K562 (cell line): Measurements from ENCODE around the gene PPP1R13B. TPM values are rescaled to one million over a fixed set of nuclear protein-coding genes. Genes with fewer than 3 reads are reported as not detected.

Source experiments
- ATAC-seq: fragments of 200-7000 bp; cut with Tn5 transposase; 3 replicates; pipeline ENCODE4 v1.9.1; 2020; ENCODE audit warnings: moderate library complexity
- BruUV-seq: library from RNA; stranded (reverse); fragments of 400-500 nt; replicated peaks from 2 replicates; lab custom pipeline; 2021; lab: Mats Ljungman, UMichigan
- CTCF ChIA-PET: fragments of 300-600 bp; formaldehyde crosslinking; extraction: SDS; loops from one replicate; lab custom pipeline; 2021; ENCODE audit warnings: low intra/inter-chr PET ratio; lab: Yijun Ruan, JAX
- POLR2A ChIA-PET: fragments of 300-600, 350-650 bp; sonication (Branson Sonifier 250); formaldehyde crosslinking; extraction: SDS; loops from one replicate; lab custom pipeline; 2021; ENCODE audit warnings: antibody characterized with exemption, inconsistent platforms; lab: Yijun Ruan, JAX
- DNase-seq, 4 experiments: peaks; one replicate each; pipeline versions ENCODE4 v3.0.0 to v3.0.0-alpha.2; 2011 to 2018; ENCODE audit warnings: low spot score in 3 of 4, mixed read lengths in 3 of 4; ENCODE audit errors: extremely low read depth in 1 of 4
- FAIRE-seq: peaks from 2 replicates; lab custom pipeline; 2011; peaks lifted over from hg19 to GRCh38; lab: Jason Lieb, UNC
- H2AFZ ChIP-seq: 2 replicates; pipeline ENCODE4 v1.6.0; 2011; ENCODE audit warnings: low read depth, low read length, control low read depth, inconsistent platforms
- H3K27ac ChIP-seq: fragments of 200-600 bp; 3 replicates; pipeline ENCODE4 v1.8.0; 2011; ENCODE audit warnings: low read depth, mild to moderate bottlenecking, control low read depth, inconsistent platforms, low read length, moderate library complexity, mixed read lengths; ENCODE audit errors: extremely low read depth
- H3K27me3 ChIP-seq, 2 experiments: fragments of 300-600 bp in 1 of 2; 2 replicates in 1 of 2; 3 replicates in 1 of 2; pipeline versions ENCODE4 v1.6.0 to v1.8.0; 2011; ENCODE audit warnings: inconsistent platforms in 2 of 2, low read length in 2 of 2, mild to moderate bottlenecking in 1 of 2, mixed read lengths in 1 of 2, moderate library complexity in 1 of 2; ENCODE audit not compliant: control insufficient read depth in 2 of 2, insufficient read depth in 2 of 2
- H3K36me3 ChIP-seq: fragments of 300-600 bp; 3 replicates; pipeline ENCODE4 v1.8.0; 2011; ENCODE audit warnings: mild to moderate bottlenecking, low read length, inconsistent platforms; ENCODE audit not compliant: control insufficient read depth, insufficient read depth
- H3K4me1 ChIP-seq, 2 experiments: fragments of 200-600 bp in 1 of 2; replicated peaks in 1 of 2; 2 replicates in 1 of 2; 3 replicates in 1 of 2; pipeline versions ENCODE4 v1.5.1 to v1.8.0; 2011; ENCODE audit warnings: inconsistent platforms in 2 of 2, low read length in 2 of 2, mild to moderate bottlenecking in 1 of 2, mixed read lengths in 1 of 2, moderate library complexity in 1 of 2; ENCODE audit not compliant: control insufficient read depth in 2 of 2, insufficient read depth in 2 of 2
- H3K4me2 ChIP-seq: 2 replicates; pipeline ENCODE4 v1.6.1; 2011; ENCODE audit warnings: low read length, control low read depth, inconsistent platforms, mixed read lengths; ENCODE audit not compliant: insufficient read depth
- H3K4me3 ChIP-seq: fragments of 200-600 bp; sonication (generic), shearing (Covaris generic); 2 replicates; pipeline ENCODE4 v1.5.1; 2016; ENCODE audit warnings: control low read depth, inconsistent platforms
- H3K79me2 ChIP-seq: fragments of 200-600 bp; 3 replicates; pipeline ENCODE4 v1.8.0; 2011; ENCODE audit warnings: low read length, inconsistent platforms; ENCODE audit not compliant: control insufficient read depth, insufficient read depth
- H3K9ac ChIP-seq, 2 experiments: 2 replicates each; pipeline versions ENCODE4 v1.6.0 to v1.6.1; 2011; ENCODE audit warnings: low read depth in 2 of 2, low read length in 2 of 2, control low read depth in 1 of 2, inconsistent platforms in 1 of 2, mild to moderate bottlenecking in 1 of 2, mixed read lengths in 1 of 2; ENCODE audit not compliant: insufficient read depth in 1 of 2
- H3K9me1 ChIP-seq: one replicate; pipeline ENCODE4 v1.6.0; 2011; ENCODE audit warnings: inconsistent platforms, mild to moderate bottlenecking, low read length, moderate library complexity; ENCODE audit not compliant: control insufficient read depth, insufficient read depth
- H3K9me3 ChIP-seq: replicated peaks from 2 replicates; pipeline ENCODE4 v1.5.1; 2011; ENCODE audit warnings: low read depth, low read length, inconsistent platforms; ENCODE audit not compliant: control insufficient read depth, insufficient read depth
- H4K20me1 ChIP-seq: replicated peaks from 2 replicates; pipeline ENCODE4 v1.6.1; 2011; ENCODE audit warnings: low read length, inconsistent platforms, mixed read lengths; ENCODE audit not compliant: control insufficient read depth, insufficient read depth
- BDP1 ChIP-seq: IDR thresholded peaks from 3 replicates; pipeline ENCODE4 v1.6.1; 2011; ENCODE audit not compliant: insufficient read length, insufficient read depth
- CHD1 ChIP-seq: fragments of 200-600 bp; sonication (generic); IDR thresholded peaks from one replicate; pipeline ENCODE4 v1.6.1; 2012; ENCODE audit warnings: mild to moderate bottlenecking, moderate library complexity, low read length, inconsistent platforms
- SAFB2 ChIP-seq: fragments of 200-400 bp; formaldehyde crosslinking; IDR thresholded peaks from 2 replicates; pipeline ENCODE4 v1.6.1; 2018; ENCODE audit warnings: borderline replicate concordance, low read length, low read depth, moderate library complexity; ENCODE audit not compliant: severe bottlenecking
- ZFP1 ChIP-seq: fragments of 450-650 bp; formaldehyde crosslinking; IDR thresholded peaks from 2 replicates; pipeline ENCODE4 v1.4.0; 2020; ENCODE audit warnings: mild to moderate bottlenecking, mixed read lengths
- ZNF444 ChIP-seq: fragments of 250-450 bp; sonication (Bioruptor Pico); IDR thresholded peaks from 2 replicates; pipeline ENCODE4 v1.4.0; 2020; ENCODE audit warnings: mild to moderate bottlenecking, moderate library complexity
- ZNF79 ChIP-seq: fragments of 250-450 bp; sonication (Bioruptor Pico); IDR thresholded peaks from 2 replicates; pipeline ENCODE4 v1.4.0; 2020; ENCODE audit warnings: low read depth, mild to moderate bottlenecking, moderate library complexity
- WGBS: fragments of 100-300 bp; shearing (Covaris generic); methylation state at CpG from one replicate; pipeline ENCODE4 v1.1.6; 2016; ENCODE audit warnings: low coverage, mixed read lengths; ENCODE audit not compliant: insufficient coverage; ENCODE audit errors: missing lambda C conversion rate; 5-methylcytosine and 5-hydroxymethylcytosine counted together
- in situ Hi-C: fragments of 300-500 bp; cut with MboI; formaldehyde crosslinking; loops from 4 replicates; pipeline ENCODE4 v1.15.0; 2018; ENCODE audit warnings: inconsistent platforms, mixed read lengths
- intact Hi-C: fragments of 100-400 bp; cut with micrococcal nuclease; formaldehyde crosslinking; loops from 2 replicates; pipeline ENCODE4 v1.14.2; 2022
- polyA plus RNA-seq, 8 experiments: library from polyadenylated mRNA; depleted of rRNA in 4 of 8; stranded (reverse) in 5 of 8; unstranded in 3 of 8; fragments of >200 nt; fragmentation: Nextera tagmentation in 2 of 8; fragmentation: Illumina TruSeq in 1 of 8; extraction: Ambion mirVana in 2 of 8; extraction: Trizol in 1 of 8; gene quantifications; 2 replicates each; pipeline versions ENCODE4 v1.2.1 to v1.2.3, GENCODE V29; 2011 to 2014; ENCODE audit warnings: inconsistent platforms in 1 of 8, missing spikeins in 1 of 8
- small RNA-seq: library from RNA; depleted of rRNA; stranded (forward); fragments of <200 nt; gene quantifications from one replicate; pipeline ENCODE3, GENCODE V24; 2014
- total RNA-seq, 7 experiments: library from RNA; depleted of rRNA in 6 of 7; stranded (reverse); fragments of >200 nt in 6 of 7; fragmentation: Illumina TruSeq in 2 of 7; extraction: Trizol in 2 of 7; gene quantifications; 2 replicates each; pipeline versions ENCODE4 v1.2.1 to v1.2.3, GENCODE V29; 2011 to 2021; ENCODE audit warnings: low replicate concordance in 1 of 7

The PPP1R13B gene
- total and polyA plus RNA-seq, 9 of the 15 experiments (the other 6 are each of a cell fraction or from before 2014, with no cell fraction given) = 0.03 to 1.7 (median 0.15) TPM

GRCh38 chr14:103684471-103684870, 162.9 kb downstream of the PPP1R13B start:
- H3K27ac ChIP-seq = no peak overlapping the region
- H3K9me3 ChIP-seq = no peaks in the 10 kb centered on the region
- H3K36me3 ChIP-seq = peaks cover 77% of the 10 kb centered on the region; the same call in 2 of the 3 replicates
- H3K27me3 ChIP-seq = no peaks in the 10 kb centered on the region
- POLR2A ChIA-PET = no interaction called here
- no peaks in the 10 kb centered on the region for H3K9me1 ChIP-seq
- no peaks in the 10 kb centered on the region for H3K79me2 ChIP-seq
- no peak for FAIRE-seq
- H3K4me1 ChIP-seq = no peaks in the 10 kb centered on the region
- in situ Hi-C loops (no loop called here), intact Hi-C loops (loop anchor here (10.0 kb wide), 1 partner anchor 110 kb away; no protein-coding TSS in a partner anchor)
- H3K4me3 ChIP-seq = no peak overlapping the region
- DNase-seq = no peak
- WGBS = 100% methylated on average over 1 of the region's 6 CpGs
- CTCF ChIA-PET = no interaction called here
- H3K4me2 ChIP-seq = no peak overlapping the region
- no peak overlapping the region for H3K9ac ChIP-seq
- no TSS peak for BruUV-seq
- no peak for TF ChIP-seq ZFP1
- TF ChIP-seq ZNF444 (CRISPR knock-in tag) = no peak
- no peak for TF ChIP-seq ZNF79
- no peak for TF ChIP-seq BDP1
- no peak for TF ChIP-seq SAFB2
- TF ChIP-seq CHD1 = no peak
- no peaks in the 10 kb centered on the region for H4K20me1 ChIP-seq
- ATAC-seq = no peak
- no peak overlapping the region for H2AFZ ChIP-seq

Small RNA genes lying within 50 kb of the gene (small RNA-seq; reads per million reads assigned to genes)
- gene RF00019 (not detected), gene RF00280 (not detected)

Other genes with a start within 250 kb of the PPP1R13B start
- 90.2 and 134 TPM in 2 replicates for gene KLC1, start 218.4 kb downstream of the PPP1R13B start, total RNA-seq (2014; rRNA removed)
- gene KLC1, start 218.4 kb downstream of the PPP1R13B start, total RNA-seq (2014; rRNA removed; fragmentation: Illumina TruSeq; extraction: Trizol) = 44.9 and 45.4 TPM in 2 replicates
- 51.5 and 54.8 TPM in 2 replicates for gene KLC1, start 218.4 kb downstream of the PPP1R13B start, total RNA-seq (2015; rRNA removed; fragmentation: Illumina TruSeq; extraction: Trizol)
- 73.7 and 76.9 TPM in 2 replicates for gene KLC1, start 218.4 kb downstream of the PPP1R13B start, total RNA-seq (2021)
- 62.8 and 69.9 TPM in 2 replicates for gene KLC1, start 218.4 kb downstream of the PPP1R13B start, polyA plus RNA-seq (2011; rRNA removed)
- gene KLC1, start 218.4 kb downstream of the PPP1R13B start, polyA plus RNA-seq (2014; fragmentation: Illumina TruSeq; extraction: Trizol) = 39.4 and 43.1 TPM in 2 replicates
- 1 to 10 TPM; 4.9 to 6.2 TPM for gene KLC1, start 218.4 kb downstream of the PPP1R13B start, polyA plus RNA-seq (2014; fragmentation: Nextera tagmentation; extraction: Ambion mirVana)
- gene KLC1, start 218.4 kb downstream of the PPP1R13B start, polyA plus RNA-seq (2014; rRNA removed) = 112 and 131 TPM in 2 replicates
- gene XRCC3, start 132.1 kb downstream of the PPP1R13B start, total RNA-seq (2014; rRNA removed) = 46.1 and 54.1 TPM in 2 replicates
- gene XRCC3, start 132.1 kb downstream of the PPP1R13B start, total RNA-seq (2014; rRNA removed; fragmentation: Illumina TruSeq; extraction: Trizol) = 30.2 TPM in 2 replicates
- 25.7 and 30.3 TPM in 2 replicates for gene XRCC3, start 132.1 kb downstream of the PPP1R13B start, total RNA-seq (2015; rRNA removed; fragmentation: Illumina TruSeq; extraction: Trizol)
- 38.2 and 41.3 TPM in 2 replicates for gene XRCC3, start 132.1 kb downstream of the PPP1R13B start, total RNA-seq (2021)
- gene XRCC3, start 132.1 kb downstream of the PPP1R13B start, polyA plus RNA-seq (2011; rRNA removed) = 19.0 and 24.3 TPM in 2 replicates
- gene XRCC3, start 132.1 kb downstream of the PPP1R13B start, polyA plus RNA-seq (2014; fragmentation: Illumina TruSeq; extraction: Trizol) = 44.5 and 59.3 TPM in 2 replicates
- under 1 TPM; 0.34 to 0.38 TPM for gene XRCC3, start 132.1 kb downstream of the PPP1R13B start, polyA plus RNA-seq (2014; fragmentation: Nextera tagmentation; extraction: Ambion mirVana)
- 39.9 and 44.1 TPM in 2 replicates for gene XRCC3, start 132.1 kb downstream of the PPP1R13B start, polyA plus RNA-seq (2014; rRNA removed)
- gene ZFYVE21, start 131.8 kb downstream of the PPP1R13B start, total RNA-seq (2014; rRNA removed) = 16.3 and 21.1 TPM in 2 replicates
- gene ZFYVE21, start 131.8 kb downstream of the PPP1R13B start, total RNA-seq (2014; rRNA removed; fragmentation: Illumina TruSeq; extraction: Trizol) = 9.9 and 11.8 TPM in 2 replicates
- gene ZFYVE21, start 131.8 kb downstream of the PPP1R13B start, total RNA-seq (2015; rRNA removed; fragmentation: Illumina TruSeq; extraction: Trizol) = 15.0 and 15.6 TPM in 2 replicates
- gene ZFYVE21, start 131.8 kb downstream of the PPP1R13B start, total RNA-seq (2021) = 17.1 and 18.0 TPM in 2 replicates
- 23.1 and 24.3 TPM in 2 replicates for gene ZFYVE21, start 131.8 kb downstream of the PPP1R13B start, polyA plus RNA-seq (2011; rRNA removed)
- 11.9 and 14.4 TPM in 2 replicates for gene ZFYVE21, start 131.8 kb downstream of the PPP1R13B start, polyA plus RNA-seq (2014; fragmentation: Illumina TruSeq; extraction: Trizol)
- 1 to 10 TPM in 1 of 2 experiments, under 1 TPM in 1; 0.90 to 2.8 TPM for gene ZFYVE21, start 131.8 kb downstream of the PPP1R13B start, polyA plus RNA-seq (2014; fragmentation: Nextera tagmentation; extraction: Ambion mirVana)
- 23.1 and 25.5 TPM in 2 replicates for gene ZFYVE21, start 131.8 kb downstream of the PPP1R13B start, polyA plus RNA-seq (2014; rRNA removed)
- gene TDRD9, start 80.9 kb upstream of the PPP1R13B start, total RNA-seq (2014; rRNA removed) = not detected in 2 replicates
- gene TDRD9, start 80.9 kb upstream of the PPP1R13B start, total RNA-seq (2014; rRNA removed; fragmentation: Illumina TruSeq; extraction: Trizol) = not detected in 2 replicates
- not detected in 2 replicates for gene TDRD9, start 80.9 kb upstream of the PPP1R13B start, total RNA-seq (2015; rRNA removed; fragmentation: Illumina TruSeq; extraction: Trizol)
- not detected in 2 replicates for gene TDRD9, start 80.9 kb upstream of the PPP1R13B start, total RNA-seq (2021)
- gene TDRD9, start 80.9 kb upstream of the PPP1R13B start, polyA plus RNA-seq (2011; rRNA removed) = not detected in 2 replicates
- gene TDRD9, start 80.9 kb upstream of the PPP1R13B start, polyA plus RNA-seq (2014; fragmentation: Illumina TruSeq; extraction: Trizol) = 0.04 TPM in 1 of 2 replicates, not detected in the other
- gene TDRD9, start 80.9 kb upstream of the PPP1R13B start, polyA plus RNA-seq (2014; fragmentation: Nextera tagmentation; extraction: Ambion mirVana) = under 1 TPM; 0.04 to 0.14 TPM
- 0.04 and 0.09 TPM in 2 replicates for gene TDRD9, start 80.9 kb upstream of the PPP1R13B start, polyA plus RNA-seq (2014; rRNA removed)
- 0.14 TPM in 1 of 2 replicates, not detected in the other for gene RD3L, start 95.0 kb upstream of the PPP1R13B start, total RNA-seq (2014; rRNA removed)
- not detected in 2 replicates for gene RD3L, start 95.0 kb upstream of the PPP1R13B start, total RNA-seq (2014; rRNA removed; fragmentation: Illumina TruSeq; extraction: Trizol)
- gene RD3L, start 95.0 kb upstream of the PPP1R13B start, total RNA-seq (2015; rRNA removed; fragmentation: Illumina TruSeq; extraction: Trizol) = not detected in 2 replicates
- gene RD3L, start 95.0 kb upstream of the PPP1R13B start, total RNA-seq (2021) = not detected in 2 replicates
- not detected in 2 replicates for gene RD3L, start 95.0 kb upstream of the PPP1R13B start, polyA plus RNA-seq (2011; rRNA removed)
- gene RD3L, start 95.0 kb upstream of the PPP1R13B start, polyA plus RNA-seq (2014; fragmentation: Illumina TruSeq; extraction: Trizol) = not detected in 2 replicates
- gene RD3L, start 95.0 kb upstream of the PPP1R13B start, polyA plus RNA-seq (2014; fragmentation: Nextera tagmentation; extraction: Ambion mirVana) = not detected
- not detected in 2 replicates for gene RD3L, start 95.0 kb upstream of the PPP1R13B start, polyA plus RNA-seq (2014; rRNA removed)
- gene ASPG, start 238.1 kb upstream of the PPP1R13B start, total RNA-seq (2014; rRNA removed) = not detected in 2 replicates
- not detected in 2 replicates for gene ASPG, start 238.1 kb upstream of the PPP1R13B start, total RNA-seq (2014; rRNA removed; fragmentation: Illumina TruSeq; extraction: Trizol)
- gene ASPG, start 238.1 kb upstream of the PPP1R13B start, total RNA-seq (2015; rRNA removed; fragmentation: Illumina TruSeq; extraction: Trizol) = not detected in 2 replicates
- gene ASPG, start 238.1 kb upstream of the PPP1R13B start, total RNA-seq (2021) = 0.18 TPM in 1 of 2 replicates, not detected in the other
- gene ASPG, start 238.1 kb upstream of the PPP1R13B start, polyA plus RNA-seq (2011; rRNA removed) = not detected in 2 replicates
- gene ASPG, start 238.1 kb upstream of the PPP1R13B start, polyA plus RNA-seq (2014; fragmentation: Illumina TruSeq; extraction: Trizol) = not detected in 2 replicates
- gene ASPG, start 238.1 kb upstream of the PPP1R13B start, polyA plus RNA-seq (2014; fragmentation: Nextera tagmentation; extraction: Ambion mirVana) = not detected
- not detected in 2 replicates for gene ASPG, start 238.1 kb upstream of the PPP1R13B start, polyA plus RNA-seq (2014; rRNA removed)